ENCODE results near the gene AGFG1. TPM values are rescaled to one million over a fixed set of nuclear protein-coding genes. Genes with fewer than 3 reads are reported as not detected.

AGFG1 gene
- total and polyA plus RNA-seq, 9 donors, result 21.3 to 78.9 (median 49.9) TPM

- Histone ChIP-seq H3K4me3 (no peak overlapping the region), H3K9me3 (no peaks in the 10 kb centered on the region), H3K27me3 (no peaks in the 10 kb centered on the region), H3K4me1 (ENCODE audit: insufficient read depth) (no peaks in the 10 kb centered on the region), H3K27ac (no peak overlapping the region), H3K36me3 (no peaks in the 10 kb centered on the region)
- no peak for TF ChIP-seq POLR2A (IDR thresholded peaks at IDR 0.05)
- TF ChIP-seq EP300 (IDR thresholded peaks at IDR 0.05), result no peak
- TF ChIP-seq CTCF (IDR thresholded peaks at IDR 0.05), result no peak
- 85 to 94% (median 93%) methylated on average over 1 of the region's 1 CpG for WGBS, 3 donors
- intact Hi-C loops (cut with DNase I), result no loop called here
- DNase-seq, result no peak
Measured at GRCh38 chr2:227442639-227443038, 29.3 kb upstream of the AGFG1 start.

- Histone ChIP-seq H3K27ac (no peak overlapping the region), H3K4me3 (no peak overlapping the region), H3K36me3 (no peaks in the 10 kb centered on the region), H3K4me1 (ENCODE audit: insufficient read depth) (no peaks in the 10 kb centered on the region), H3K9me3 (no peaks in the 10 kb centered on the region), H3K27me3 (no peaks in the 10 kb centered on the region)
- 68 to 75% (median 71%) methylated on average over 12 of the region's 12 CpGs for WGBS, 3 donors
- intact Hi-C loops (cut with DNase I), result no loop called here
- no peak for DNase-seq
- TF ChIP-seq EP300 (IDR thresholded peaks at IDR 0.05), result no peak
- no peak for TF ChIP-seq CTCF (IDR thresholded peaks at IDR 0.05)
- no peak for TF ChIP-seq POLR2A (IDR thresholded peaks at IDR 0.05)
Measured at GRCh38 chr2:227443889-227444568, 27.9 kb upstream of the AGFG1 start.

- intact Hi-C loops (cut with DNase I), result no loop called here
- Histone ChIP-seq H3K4me3 (no peak overlapping the region), H3K27ac (no peak overlapping the region), H3K36me3 (no peaks in the 10 kb centered on the region), H3K9me3 (no peaks in the 10 kb centered on the region), H3K27me3 (no peaks in the 10 kb centered on the region), H3K4me1 (ENCODE audit: insufficient read depth) (no peaks in the 10 kb centered on the region)
- TF ChIP-seq POLR2A (IDR thresholded peaks at IDR 0.05) (no peak), EP300 (IDR thresholded peaks at IDR 0.05) (no peak), CTCF (IDR thresholded peaks at IDR 0.05) (no peak)
- no peak for DNase-seq
- WGBS, 3 donors, result 48 to 61% (median 52%) methylated on average over 7 of the region's 7 CpGs
Measured at GRCh38 chr2:227447606-227448005, 24.4 kb upstream of the AGFG1 start.

GRCh38 chr2:227450311-227450841, 21.6 kb upstream of the AGFG1 start:
- DNase-seq, result no peak
- 33 to 43% (median 39%) methylated on average over 5 of the region's 5 CpGs for WGBS, 3 donors
- Histone ChIP-seq H3K27me3 (no peaks in the 10 kb centered on the region), H3K4me3 (no peak overlapping the region), H3K27ac (no peak overlapping the region), H3K4me1 (ENCODE audit: insufficient read depth) (no peaks in the 10 kb centered on the region), H3K36me3 (no peaks in the 10 kb centered on the region), H3K9me3 (no peaks in the 10 kb centered on the region)
- intact Hi-C loops (cut with DNase I), result no loop called here
- TF ChIP-seq EP300 (IDR thresholded peaks at IDR 0.05) (no peak), CTCF (IDR thresholded peaks at IDR 0.05) (no peak), POLR2A (IDR thresholded peaks at IDR 0.05) (no peak)
